Transverse colon (tissue), 4 donors: ENCODE data around the gene PRICKLE1. TPM values are rescaled to one million over a fixed set of nuclear protein-coding genes. Genes with fewer than 3 reads are reported as not detected.
"Not testable (repeated sequence)": the region's sequence is repeated elsewhere in the genome, so short reads cannot be mapped to it uniquely, and the experiment has no call there.

Experiments
- DNase-seq: peaks from one replicate; pipeline ENCODE4 v3.0.0-alpha.2; 2019
- H3K27ac ChIP-seq, 4 donors: fragments of 200-600 bp; sonication (generic); 2 replicates each; pipeline ENCODE4 v1.5.1; 2016 to 2018; ENCODE audit warnings: inconsistent platforms in 4 of 4
- H3K27me3 ChIP-seq: fragments of 200-600 bp; sonication (generic); 2 replicates; pipeline ENCODE4 v1.5.1; 2017; ENCODE audit warnings: inconsistent platforms
- H3K36me3 ChIP-seq, 4 donors: fragments of 200-600 bp; sonication (generic); 2 replicates each; pipeline ENCODE4 v1.5.1; 2017 to 2019; ENCODE audit warnings: inconsistent platforms in 4 of 4
- H3K4me1 ChIP-seq, 4 donors: fragments of 200-600 bp; sonication (generic); 2 replicates each; pipeline ENCODE4 v1.5.1; 2017 to 2020; ENCODE audit warnings: inconsistent platforms in 4 of 4
- H3K4me3 ChIP-seq, 4 donors: fragments of 200-600 bp; sonication (generic); 1 replicate in 1 of 4; 2 replicates in 3 of 4; pipeline versions ENCODE4 v1.5.1 to v1.6.1; 2017 to 2019; ENCODE audit warnings: inconsistent platforms in 4 of 4
- H3K9me3 ChIP-seq, 2 donors: fragments of 200-600 bp; sonication (generic); 2 replicates each; pipeline ENCODE4 v1.5.1; 2017 to 2019; ENCODE audit warnings: inconsistent platforms in 2 of 2
- CTCF ChIP-seq, 5 experiments: fragments of 200-600 bp in 3 of 5; fragments of 450-650 bp in 2 of 5; sonication (generic) in 3 of 5; IDR thresholded peaks; 1 replicate in 2 of 5; 2 replicates in 3 of 5; pipeline ENCODE4 v1.5.1; 2016 to 2017; ENCODE audit warnings: antibody characterized with exemption in 5 of 5, inconsistent platforms in 3 of 5, mild to moderate bottlenecking in 2 of 5, moderate library complexity in 1 of 5
- EP300 ChIP-seq: sonication (generic); formaldehyde crosslinking; IDR thresholded peaks from one replicate; pipeline ENCODE4 v1.6.1; 2017; ENCODE audit warnings: antibody characterized with exemption, low read depth
- POLR2A ChIP-seq: fragments of 450-650 bp; IDR thresholded peaks from one replicate; pipeline ENCODE4 v1.6.1; 2016; ENCODE audit warnings: antibody characterized with exemption, mild to moderate bottlenecking, moderate library complexity
- POLR2AphosphoS5 ChIP-seq, 3 donors: sonication (generic); formaldehyde crosslinking; IDR thresholded peaks; one replicate each; pipeline ENCODE4 v1.6.1; 2016; ENCODE audit warnings: antibody characterized with exemption in 3 of 3
- WGBS, 2 donors: methylation state at CpG; one replicate each; pipeline ENCODE4 v1.1.5; 2018; ENCODE audit warnings: low coverage in 1 of 2; 5-methylcytosine and 5-hydroxymethylcytosine counted together
- in situ Hi-C, 4 donors: fragments of 200-750 bp; cut with MboI; loops; one replicate each; pipeline versions ENCODE4 v1.15.0 to v1.15.1; 2017; ENCODE audit warnings: low sequenced_read_pairs in 3 of 4, low pct_ligation_motif_present in 1 of 4, low pct_unique_long_range_greater_than_20kb in 1 of 4
- intact Hi-C: fragments of 100-400 bp; cut with DNase I; formaldehyde crosslinking; loops from one replicate; pipeline ENCODE4 v1.15.1; 2023; ENCODE audit warnings: low total_unique reads
- total RNA-seq, 4 donors: library from RNA; depleted of rRNA; stranded (reverse); fragments of >200 nt; gene quantifications; one replicate each; pipeline ENCODE4 v1.1.0, GENCODE V29; 2016

The PRICKLE1 gene
- total RNA-seq, 4 donors from 2014 or later, result 1.2 to 6.4 (median 2.8) TPM

GRCh38 chr12:42541965-42542364, 47.6 kb downstream of the PRICKLE1 start:
- WGBS, 2 donors, result 67 to 83% methylated on average over 1 to 2 of the region's 2 CpGs
- H3K27me3 ChIP-seq, result no peaks in the 10 kb centered on the region
- no peak overlapping the region for H3K4me3 ChIP-seq
- no peaks in the 10 kb centered on the region for H3K9me3 ChIP-seq
- no peaks in the 10 kb centered on the region for H3K36me3 ChIP-seq
- DNase-seq, result no peak
- no peaks in the 10 kb centered on the region for H3K4me1 ChIP-seq
- TF ChIP-seq POLR2AphosphoS5 (IDR thresholded peaks at IDR 0.05), result no peak
- no peak for TF ChIP-seq EP300
- no peak for TF ChIP-seq CTCF (IDR thresholded peaks at IDR 0.05)
- TF ChIP-seq POLR2A, result no peak
- H3K27ac ChIP-seq, result no peak overlapping the region
- in situ Hi-C loops (no loop called here), intact Hi-C loops (no loop called here)

GRCh38 chr12:42541308-42541707, 48.2 kb downstream of the PRICKLE1 start:
- H3K4me3 ChIP-seq, H3K27ac ChIP-seq, intact Hi-C loops, H3K27me3 ChIP-seq, H3K4me1 ChIP-seq, in situ Hi-C loops, H3K9me3 ChIP-seq, H3K36me3 ChIP-seq, DNase-seq: not testable (repeated sequence)
- WGBS, 2 donors, result 39 to 58% methylated on average over 2 of the region's 2 CpGs

- in situ Hi-C loops (no loop called here), intact Hi-C loops (no loop called here)
- DNase-seq, result no peak
- Histone ChIP-seq H3K4me1 (no peaks in the 10 kb centered on the region), H3K9me3 (no peaks in the 10 kb centered on the region), H3K27ac (no peak overlapping the region), H3K27me3 (no peaks in the 10 kb centered on the region), H3K4me3 (no peak overlapping the region), H3K36me3 (no peaks in the 10 kb centered on the region)
- TF ChIP-seq POLR2A (no peak), POLR2AphosphoS5 (IDR thresholded peaks at IDR 0.05) (no peak), CTCF (IDR thresholded peaks at IDR 0.05) (no peak), EP300 (no peak)
- WGBS, 2 donors, result 40 to 90% methylated on average over 1 of the region's 1 CpG
These were observed 49.9 kb downstream of the PRICKLE1 start for GRCh38 chr12:42539696-42540095.

- Histone ChIP-seq H3K27me3 (no peaks in the 10 kb centered on the region), H3K36me3 (no peaks in the 10 kb centered on the region)
- WGBS, 2 donors, result 44 to 46% methylated on average over 3 of the region's 3 CpGs
These were observed 51.3 kb downstream of the PRICKLE1 start for GRCh38 chr12:42538203-42538602.

More at GRCh38 chr12:42538203-42538602, 51.3 kb downstream of the PRICKLE1 start:
- in situ Hi-C loops (no loop called here), intact Hi-C loops (no loop called here)
- H3K4me1 ChIP-seq, result no peaks in the 10 kb centered on the region
- no peak for DNase-seq
- no peak overlapping the region for H3K27ac ChIP-seq
- H3K9me3 ChIP-seq, result no peaks in the 10 kb centered on the region
- H3K4me3 ChIP-seq, result no peak overlapping the region
- TF ChIP-seq POLR2AphosphoS5 (IDR thresholded peaks at IDR 0.05), result no peak
- no peak for TF ChIP-seq POLR2A
- TF ChIP-seq EP300, result no peak
- no peak for TF ChIP-seq CTCF (IDR thresholded peaks at IDR 0.05)
